Anterior cingulate cortex (tissue), 58 donors: ENCODE results near the gene RUNDC3A.
"Not testable (repeated sequence)": the region's sequence is repeated elsewhere in the genome, so short reads cannot be mapped to it uniquely, and the experiment has no call there.

Source experiments
- DNase-seq, 58 donors: peaks; one replicate each; lab custom pipeline; 2025; lab: John Stamatoyannopoulos, UW

The RUNDC3A gene

GRCh38 chr17:44353672-44354331, 45.4 kb downstream of the RUNDC3A start:
- peak in 2 of 58 donors; percentile 10 to 23 for DNase-seq

- DNase-seq, result no peak
Measured at GRCh38 chr17:44354582-44355561, 46.5 kb downstream of the RUNDC3A start.

GRCh38 chr17:44355642-44356099, 47.3 kb downstream of the RUNDC3A start:
- DNase-seq, result no peak

- DNase-seq, result no peak
Measured at GRCh38 chr17:44356241-44356640, 47.8 kb downstream of the RUNDC3A start.

- DNase-seq, result no peak
Measured at GRCh38 chr17:44358066-44358465, 49.7 kb downstream of the RUNDC3A start.

GRCh38 chr17:44359006-44359405, 50.6 kb downstream of the RUNDC3A start:
- no peak for DNase-seq

- DNase-seq, result no peak
Measured at GRCh38 chr17:44359458-44360143, 51.2 kb downstream of the RUNDC3A start.

GRCh38 chr17:44360144-44360533, 51.7 kb downstream of the RUNDC3A start:
- peak in 1 of 58 donors; percentile 13 for DNase-seq

GRCh38 chr17:44360826-44361225, 52.4 kb downstream of the RUNDC3A start:
- peak in 4 of 58 donors; percentile 19 to 58 (median 28) for DNase-seq

GRCh38 chr17:44361292-44362260, 53.2 kb downstream of the RUNDC3A start:
- DNase-seq, result no peak

- DNase-seq, result no peak
Measured at GRCh38 chr17:44362459-44362948, 54.1 kb downstream of the RUNDC3A start.

GRCh38 chr17:44362949-44363612, 54.7 kb downstream of the RUNDC3A start:
- DNase-seq, result peak in 5 of 58 donors; percentile 17 to 39 (median 27)

- peak in 30 of 58 donors; percentile 9 to 65 (median 40) for DNase-seq
Measured at GRCh38 chr17:44363613-44364159, 55.3 kb downstream of the RUNDC3A start, which contains the start of gene FAM171A2. FAM171A2 (minus strand) TSS chr17:44363853; CDS start chr17:44363714, 139 bp downstream.

GRCh38 chr17:44365051-44365450, 56.6 kb downstream of the RUNDC3A start:
- not testable (repeated sequence) for DNase-seq

GRCh38 chr17:44367231-44367979, 59.0 kb downstream of the RUNDC3A start:
- DNase-seq, result peak in 20 of 58 donors; percentile 21 to 74 (median 44)
